GM21447 (cell line): ENCODE results near the gene ADCK2.
"Not testable (repeated sequence)": the region's sequence is repeated elsewhere in the genome, so short reads cannot be mapped to it uniquely, and the experiment has no call there.

Experiments used
- ATAC-seq: cut with Tn5 transposase; IDR thresholded peaks from one replicate; pipeline ENCODE4 v1.9.1; 2021; ENCODE audit not compliant: unreplicated experiment

Gene ADCK2

GRCh38 chr7:140673063-140673773, 473 bp downstream of the ADCK2 start:
- ATAC-seq: peak; percentile 37

- ATAC-seq: no peak
Measured at GRCh38 chr7:140673774-140674155, 1.0 kb downstream of the ADCK2 start.

DNA sequence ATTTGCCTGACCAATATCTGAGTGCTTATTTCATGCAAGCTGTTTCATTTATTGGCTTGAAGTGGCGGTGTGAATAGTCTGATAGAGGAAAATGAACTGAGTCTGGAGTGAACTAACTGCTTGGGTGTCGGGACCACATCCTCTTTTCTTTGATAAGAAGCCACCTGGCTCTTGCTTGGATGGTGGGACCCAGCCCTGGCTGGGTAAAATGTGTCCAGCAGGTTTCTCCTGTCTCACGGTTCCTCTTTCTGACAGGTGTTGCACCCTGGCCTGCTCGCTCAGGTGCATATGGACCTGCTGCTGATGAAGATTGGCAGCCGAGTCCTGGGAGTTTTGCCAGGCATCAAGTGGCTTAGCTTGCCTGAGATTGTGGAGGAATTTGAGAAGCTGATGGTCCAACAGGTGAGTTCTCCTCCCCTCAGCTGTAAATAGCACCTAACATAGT, 1.6 kb downstream of the ADCK2 start:
- no peak for ATAC-seq

DNA sequence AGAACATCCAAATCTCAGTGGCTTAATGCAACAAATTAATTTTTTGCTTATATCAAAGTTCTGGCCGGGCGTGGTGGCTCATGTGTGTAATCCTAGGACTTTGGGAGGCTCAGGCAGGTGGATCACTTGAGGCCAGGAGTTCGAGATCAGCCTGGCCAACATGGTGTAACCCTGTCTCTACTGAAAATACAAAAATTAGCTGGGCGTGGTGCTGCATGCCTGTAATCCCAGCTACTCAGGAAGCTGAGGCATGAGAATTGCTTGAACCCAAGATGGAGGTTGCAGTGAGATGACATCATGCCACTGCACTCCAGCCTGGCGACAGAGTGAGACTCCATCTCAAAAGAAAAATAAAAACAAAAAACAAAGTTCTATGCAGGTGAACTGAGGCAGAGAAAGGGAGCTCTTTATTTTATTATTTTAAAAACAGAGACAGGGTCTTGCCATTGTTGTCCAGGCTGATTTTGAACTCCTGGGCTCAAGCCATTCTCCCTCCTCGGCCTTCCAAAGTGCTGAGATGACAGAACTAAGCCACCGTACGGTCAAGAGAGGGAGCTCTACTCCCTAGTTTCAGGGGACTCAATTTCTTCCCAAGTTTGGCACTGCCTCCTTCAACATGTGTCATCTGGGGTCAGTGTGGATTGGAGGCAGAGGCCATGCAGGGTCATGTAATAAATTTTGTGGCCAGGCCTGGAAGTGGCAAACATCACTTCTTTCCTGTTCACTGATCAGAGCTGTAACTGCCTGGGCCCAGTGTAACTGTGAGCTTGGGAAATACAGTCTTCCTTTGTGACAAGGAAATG, 2.4 kb downstream of the ADCK2 start:
- no peak for ATAC-seq

DNA sequence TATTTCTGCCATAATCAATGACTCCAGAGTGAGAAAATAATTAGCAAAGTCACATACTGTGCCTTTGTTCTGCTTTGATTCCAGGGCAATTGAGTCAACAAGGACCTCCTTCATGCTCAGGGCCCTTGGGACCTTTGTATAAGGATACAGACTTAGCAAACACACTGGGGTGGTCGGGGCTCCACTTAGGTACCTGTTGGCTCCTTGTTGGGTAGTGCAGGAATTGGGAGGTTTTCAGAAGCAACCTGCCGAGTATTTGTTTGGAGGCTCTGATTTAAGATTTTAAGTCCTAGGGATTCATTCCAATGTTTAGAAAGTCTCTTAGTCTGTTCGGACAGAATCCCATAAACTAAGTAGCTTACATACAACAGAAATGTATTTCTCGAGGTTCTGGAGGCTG, 3.0 kb downstream of the ADCK2 start:
- no peak for ATAC-seq

GRCh38 chr7:140676306-140676705, 3.6 kb downstream of the ADCK2 start:
- ATAC-seq: peak; percentile 45

GRCh38 chr7:140676956-140677355, 4.2 kb downstream of the ADCK2 start:
- ATAC-seq: not testable (repeated sequence)

DNA sequence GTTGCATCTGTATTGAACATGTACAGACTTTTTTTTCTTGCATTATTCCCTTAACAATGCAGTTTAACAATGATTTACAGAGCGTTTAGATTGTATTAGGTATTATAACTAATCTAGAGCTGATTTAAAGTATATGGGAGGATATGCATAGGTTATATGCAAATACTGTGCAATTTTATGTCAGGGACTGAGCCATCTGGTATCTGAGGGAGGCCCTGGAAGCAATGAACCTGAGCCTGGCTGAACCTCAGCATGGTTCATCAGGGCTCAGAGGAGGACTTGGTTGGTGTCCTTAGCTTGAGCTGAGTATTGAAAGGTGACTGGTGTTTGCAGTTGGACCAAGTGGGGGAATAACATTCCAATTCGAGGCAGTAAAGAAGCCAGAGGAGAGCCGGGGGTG, 4.8 kb downstream of the ADCK2 start:
- no peak for ATAC-seq

- ATAC-seq: no peak
Measured at GRCh38 chr7:140678081-140678815, 5.5 kb downstream of the ADCK2 start.

DNA sequence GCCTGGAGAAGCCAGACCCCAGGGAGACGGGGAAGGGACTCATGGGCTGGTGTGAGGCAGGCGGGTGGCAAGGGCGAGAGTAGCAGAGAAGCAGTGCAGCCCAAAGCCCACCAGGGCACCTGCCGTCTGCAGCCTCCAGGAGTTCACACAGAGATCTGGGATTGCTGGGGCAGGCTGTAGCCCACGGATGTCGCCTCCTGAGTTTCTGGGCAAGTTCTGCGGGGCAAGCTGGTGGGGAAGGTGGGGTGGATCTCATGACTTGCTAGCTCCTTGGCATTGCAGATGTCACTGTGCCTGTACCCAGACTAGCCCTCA, 6.0 kb downstream of the ADCK2 start:
- no peak for ATAC-seq

- no peak for ATAC-seq
Measured at GRCh38 chr7:140679186-140679585, 6.4 kb downstream of the ADCK2 start.

DNA sequence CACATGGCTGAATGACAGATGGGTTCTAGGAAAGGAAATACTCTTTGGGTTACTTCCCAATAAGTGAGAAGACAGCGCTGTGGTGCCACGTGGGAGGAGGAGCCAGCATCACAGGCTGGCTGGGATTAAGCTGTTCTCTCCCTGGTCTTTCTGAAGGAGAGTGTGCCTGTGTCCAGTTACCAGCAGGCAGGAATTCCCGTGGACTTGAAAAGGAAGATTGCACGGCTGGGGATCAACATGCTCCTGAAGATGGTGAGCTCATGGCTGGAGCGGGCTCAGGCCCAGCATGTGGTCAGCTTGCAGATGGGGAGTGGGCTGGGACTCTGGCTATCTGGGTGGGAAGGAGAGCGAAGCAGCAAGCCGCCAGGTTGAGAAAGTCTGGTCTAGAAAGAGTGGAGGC, 8.1 kb downstream of the ADCK2 start:
- no peak for ATAC-seq

DNA sequence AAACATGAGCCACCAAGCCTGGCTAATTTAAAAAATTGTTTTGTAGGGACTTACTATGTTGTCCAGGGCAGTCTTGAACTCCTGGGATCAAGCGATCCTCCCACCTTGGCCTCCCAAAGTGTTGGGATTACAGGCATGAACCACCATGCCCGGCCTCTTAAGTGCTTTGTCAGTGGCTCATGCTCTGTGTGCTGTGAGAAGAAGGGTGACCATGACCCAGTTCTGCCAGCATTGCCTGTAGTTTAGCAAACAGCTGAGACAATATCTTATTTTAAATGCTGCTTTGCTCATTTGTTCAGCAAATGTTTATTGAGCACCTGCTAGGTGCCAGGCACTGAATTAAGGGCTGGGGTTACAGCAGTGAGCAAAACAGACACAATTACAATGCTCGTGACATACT, 9.0 kb downstream of the ADCK2 start:
- ATAC-seq: no peak

GRCh38 chr7:140683657-140684056, 10.9 kb downstream of the ADCK2 start:
- ATAC-seq: no peak

DNA sequence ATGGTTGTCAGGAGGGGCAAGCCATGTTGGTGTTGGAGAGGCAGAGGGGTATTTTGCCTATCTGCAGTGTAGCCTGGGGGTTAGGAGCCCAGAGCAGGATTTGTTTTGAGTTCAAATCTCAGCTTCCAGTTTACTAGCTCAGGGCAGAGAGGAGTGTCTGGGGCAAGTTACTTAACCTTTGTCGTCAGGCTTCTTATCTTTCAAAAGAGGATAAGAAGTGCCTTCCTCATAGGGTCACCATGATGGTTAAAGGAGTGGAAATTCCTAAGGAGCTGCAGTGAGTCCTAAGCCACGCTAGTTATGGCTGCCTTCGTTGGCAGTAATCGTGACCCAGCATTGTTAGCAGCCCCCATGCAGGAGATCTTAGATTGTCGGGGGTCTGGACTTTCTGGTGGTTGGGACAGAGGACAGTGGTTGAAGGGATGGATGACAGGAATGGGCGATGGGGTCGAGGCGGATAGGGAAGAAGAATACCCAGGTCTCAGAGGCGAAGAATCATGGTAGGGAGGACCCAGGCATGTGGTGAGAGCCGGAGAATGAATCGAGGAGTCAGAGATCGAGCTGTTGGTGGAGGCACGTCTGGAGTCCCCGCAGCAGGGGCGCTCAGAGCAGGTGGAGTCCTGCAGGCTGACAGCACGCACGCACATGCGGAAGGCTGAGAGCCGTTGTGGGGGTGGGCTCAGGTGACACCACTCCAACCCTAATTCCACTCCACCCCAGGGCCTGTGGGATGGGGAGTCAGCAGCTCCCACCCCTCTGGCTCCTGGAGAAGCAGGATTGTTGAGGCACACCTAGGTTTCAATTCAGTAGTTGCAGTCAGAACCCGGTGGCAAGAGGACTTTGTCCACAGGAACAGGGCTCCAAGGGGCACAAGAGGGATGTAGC, 11.6 kb downstream of the ADCK2 start:
- ATAC-seq: no peak

GRCh38 chr7:140685407-140686087, 12.8 kb downstream of the ADCK2 start:
- ATAC-seq: no peak

DNA sequence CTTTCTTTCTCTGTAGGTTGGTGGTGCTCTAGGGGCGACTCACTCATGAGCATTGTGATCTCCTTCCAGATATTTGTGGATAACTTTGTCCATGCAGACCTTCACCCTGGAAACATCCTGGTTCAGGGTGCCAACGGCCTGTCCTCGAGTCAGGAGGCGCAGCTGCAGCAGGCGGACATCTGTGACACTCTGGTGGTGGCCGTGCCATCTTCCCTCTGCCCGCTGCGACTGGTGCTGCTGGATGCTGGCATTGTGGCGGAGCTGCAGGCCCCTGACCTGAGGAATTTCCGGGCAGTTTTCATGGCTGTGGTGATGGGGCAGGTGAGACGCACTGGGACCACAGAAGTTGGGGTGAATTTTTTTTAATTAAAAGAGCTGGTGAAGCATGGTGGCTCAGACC, 14.2 kb downstream of the ADCK2 start:
- no peak for ATAC-seq

GRCh38 chr7:140688341-140688740, 15.6 kb downstream of the ADCK2 start:
- no peak for ATAC-seq

GRCh38 chr7:140689199-140690152, 16.7 kb downstream of the ADCK2 start:
- no peak for ATAC-seq
